Stimulated activated CD4-positive, alpha-beta T cell treated with anti-CD3 and anti-CD28 coated beads, Interleukin-15, amount 100 ng/mL, for 24 hours (primary cell): ENCODE data around the gene CGA.
"Not testable (repeated sequence)": the region's sequence is repeated elsewhere in the genome, so short reads cannot be mapped to it uniquely, and the experiment has no call there.

ENCODE experiments used
- DNase-seq: peaks from one replicate; pipeline ENCODE4 v3.0.0-alpha.2; 2020

The CGA gene

DNA sequence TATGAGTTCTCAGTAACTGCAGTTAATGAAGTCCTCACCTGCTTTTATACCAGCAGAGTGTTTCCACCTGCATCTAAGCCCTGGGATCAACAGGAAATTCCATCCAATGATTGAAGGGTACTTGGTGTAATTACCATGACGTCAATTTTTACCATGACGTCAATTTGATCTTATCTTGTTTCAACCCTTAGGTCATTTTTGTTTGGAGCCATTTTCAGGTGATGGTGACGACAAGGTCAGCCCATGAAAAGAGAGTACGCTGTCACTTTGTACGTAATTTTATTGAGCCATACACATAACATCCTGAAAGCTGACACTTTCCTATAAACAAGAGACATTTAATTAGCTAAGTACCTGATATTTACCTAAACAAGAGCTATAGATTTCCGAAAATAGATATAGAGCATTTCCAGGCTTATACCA, at the start of gene CGA:
Gene CGA, minus strand, starts transcription at position 20 of the 423 bp plus-strand sequence. CDS start 6,906 bp downstream, outside the sequence.
- no peak for DNase-seq

- not testable (repeated sequence) for DNase-seq
These were observed 45.0 kb upstream of the CGA start for GRCh38 chr6:87139927-87140326.

GRCh38 chr6:87139236-87139635, 44.3 kb upstream of the CGA start:
- DNase-seq: peak; percentile 41

DNA sequence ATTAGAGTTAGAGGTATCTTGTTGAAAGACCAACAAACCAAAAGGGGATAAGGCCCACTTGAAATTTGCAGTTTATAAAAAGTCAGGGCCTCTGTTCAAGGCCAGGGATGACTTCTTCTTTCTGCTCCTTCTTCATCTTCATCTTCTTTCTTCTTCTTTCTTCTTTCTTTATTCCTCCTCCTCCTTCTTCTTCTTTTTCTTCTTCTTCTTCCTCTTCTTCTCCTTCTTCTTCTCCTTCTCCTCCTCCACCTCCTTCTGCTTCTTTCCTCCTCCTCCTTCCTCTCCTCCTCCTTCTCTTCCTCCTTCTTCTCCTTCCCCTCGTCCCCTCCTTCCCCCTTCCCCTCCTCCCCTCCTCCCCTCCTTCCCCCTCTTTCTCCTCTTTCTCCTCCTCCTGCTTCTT, 42.1 kb upstream of the CGA start:
- DNase-seq: no peak

DNA sequence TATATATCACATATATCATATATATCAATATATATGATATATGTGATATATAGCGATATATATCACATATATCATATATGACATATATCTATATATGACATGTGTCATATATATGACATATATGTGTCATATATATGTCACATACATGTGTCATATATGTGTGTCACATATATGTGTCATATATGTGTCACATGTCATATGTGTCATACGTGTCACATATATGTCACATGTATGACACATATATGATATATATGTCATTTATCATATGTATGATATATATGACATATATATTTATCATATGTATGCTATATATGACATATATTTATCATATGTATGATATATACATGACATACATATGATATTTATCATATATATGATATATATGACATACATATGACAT, 32.8 kb upstream of the CGA start:
- no peak for DNase-seq

- no peak for DNase-seq
These were observed 31.6 kb upstream of the CGA start for GRCh38 chr6:87126501-87126900.

- DNase-seq: no peak
These were observed 29.2 kb upstream of the CGA start for GRCh38 chr6:87124074-87124473.

GRCh38 chr6:87122477-87122876, 27.6 kb upstream of the CGA start:
- no peak for DNase-seq

DNA sequence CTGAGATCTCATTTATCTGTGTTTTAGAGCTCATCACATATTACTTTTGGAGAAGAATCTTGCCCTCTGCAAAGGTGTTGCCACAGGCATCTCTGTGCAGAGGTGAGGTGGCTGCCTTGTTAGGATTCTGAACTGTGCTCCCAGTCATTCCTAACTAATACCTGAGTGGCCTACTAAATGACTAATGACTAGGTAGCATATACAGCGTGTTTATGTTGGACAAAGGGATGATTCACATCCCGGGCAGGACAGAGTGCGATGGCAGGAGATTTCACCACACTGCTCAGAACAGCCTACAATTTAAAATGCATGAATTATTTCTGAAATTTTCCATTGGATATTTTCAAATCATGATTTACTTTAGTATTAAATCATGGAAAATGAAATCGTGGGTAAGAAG, 23.1 kb upstream of the CGA start:
- no peak for DNase-seq

DNA sequence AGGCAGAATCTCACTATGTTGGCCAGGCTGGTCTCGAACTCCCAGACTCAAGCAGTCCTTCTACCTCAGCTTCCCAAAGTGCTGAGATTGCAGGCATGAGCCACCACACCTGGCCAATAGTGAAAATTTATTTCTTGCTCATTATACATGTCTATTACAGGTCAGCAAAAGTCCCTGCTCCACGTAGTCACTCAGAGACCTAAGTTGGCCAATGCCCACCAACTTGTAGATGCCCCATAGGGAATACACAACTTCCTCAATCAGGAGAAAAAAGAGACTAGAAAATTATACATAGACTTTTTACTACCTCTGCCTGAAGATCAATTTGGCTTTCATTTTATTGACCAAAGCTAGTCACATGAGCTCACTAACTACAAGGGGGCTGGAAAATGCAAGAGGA, 22.0 kb upstream of the CGA start:
- DNase-seq: no peak

GRCh38 chr6:87115402-87116135, 20.7 kb upstream of the CGA start:
- DNase-seq: no peak

DNA sequence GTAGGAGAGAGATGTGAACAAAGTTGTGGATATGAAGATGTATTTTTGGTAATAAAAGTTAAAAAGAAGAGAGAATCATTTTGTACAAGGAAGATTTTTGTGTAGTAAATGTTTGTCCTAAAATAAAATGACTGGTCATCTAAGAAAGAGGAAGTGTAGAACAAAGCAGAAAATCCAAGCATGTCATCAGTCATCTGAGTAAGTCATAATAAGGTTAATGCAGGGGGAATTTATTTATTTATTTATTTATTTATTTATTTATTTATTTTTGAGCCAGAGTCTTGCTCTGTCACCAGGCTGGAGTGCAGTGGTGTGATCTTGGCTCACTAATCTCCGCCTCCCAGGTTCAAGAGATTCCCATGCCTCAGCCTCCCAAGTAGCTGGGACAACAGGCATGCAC, 15.7 kb upstream of the CGA start:
- DNase-seq: no peak

DNA sequence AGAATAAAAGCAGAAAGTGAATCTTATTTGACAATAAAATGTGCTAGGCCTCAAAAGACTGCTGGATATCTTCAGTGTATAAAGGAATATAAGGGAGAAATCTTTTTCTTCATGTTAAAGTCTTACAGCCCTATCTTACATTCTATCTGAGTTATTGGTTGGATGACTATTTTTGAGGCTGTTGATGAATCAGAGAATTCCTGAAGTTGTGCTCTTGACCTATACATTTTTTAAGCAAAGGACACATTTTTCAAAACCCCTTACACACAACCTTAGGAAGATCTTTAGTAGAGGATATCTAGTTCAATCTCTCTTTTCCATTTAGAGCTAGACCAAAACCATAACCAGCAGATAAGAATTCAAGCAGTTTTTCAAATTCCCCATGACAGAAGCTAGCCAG, 10.9 kb upstream of the CGA start:
- no peak for DNase-seq

DNA sequence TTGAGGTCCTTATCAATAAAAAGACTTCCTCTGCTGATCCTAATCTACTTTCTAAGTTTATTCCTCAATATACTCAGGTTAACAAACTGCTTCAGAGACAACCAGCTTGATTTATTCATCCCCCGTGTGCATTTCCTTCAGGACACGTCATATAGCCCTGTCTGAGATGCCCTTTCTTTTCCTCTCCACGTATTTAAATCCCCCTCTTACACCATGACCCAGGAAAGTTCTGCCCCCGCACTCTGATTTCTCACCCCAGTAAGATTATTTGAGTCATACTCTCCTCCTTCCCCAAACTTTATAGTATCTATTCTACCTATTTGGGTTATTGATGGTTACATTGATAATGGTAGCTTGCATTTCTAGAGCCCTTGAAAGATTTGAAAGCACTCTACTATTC, 9.8 kb upstream of the CGA start:
- peak; percentile 13 for DNase-seq

GRCh38 chr6:87103977-87104601, 9.2 kb upstream of the CGA start:
- DNase-seq: peak; percentile 3

DNA sequence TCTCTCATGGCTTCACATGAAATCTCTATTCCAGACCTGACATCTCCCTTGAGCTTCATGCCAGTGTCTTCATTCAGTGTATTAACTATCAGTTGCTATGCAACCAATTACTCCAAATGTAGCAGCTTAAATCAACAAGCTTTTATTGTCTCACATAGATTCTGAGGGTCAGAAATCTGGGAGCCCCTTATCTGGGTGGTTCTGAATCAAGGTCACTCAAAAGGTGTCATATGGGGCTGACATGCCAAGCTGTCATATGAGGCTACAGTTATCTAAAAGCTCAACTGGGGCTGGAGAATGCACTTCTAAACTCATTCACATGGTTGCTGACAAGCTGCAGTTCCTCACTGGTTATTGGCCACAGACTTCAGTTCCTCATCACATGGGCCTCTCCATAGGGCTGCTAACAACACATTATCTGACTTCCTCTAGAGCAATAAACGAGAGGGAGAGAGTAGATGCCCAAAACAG, 7.3 kb upstream of the CGA start:
- no peak for DNase-seq

- DNase-seq: no peak
These were observed 6.2 kb upstream of the CGA start for GRCh38 chr6:87101067-87101466.

- no peak for DNase-seq
These were observed 5.3 kb upstream of the CGA start for GRCh38 chr6:87100216-87100615.

DNA sequence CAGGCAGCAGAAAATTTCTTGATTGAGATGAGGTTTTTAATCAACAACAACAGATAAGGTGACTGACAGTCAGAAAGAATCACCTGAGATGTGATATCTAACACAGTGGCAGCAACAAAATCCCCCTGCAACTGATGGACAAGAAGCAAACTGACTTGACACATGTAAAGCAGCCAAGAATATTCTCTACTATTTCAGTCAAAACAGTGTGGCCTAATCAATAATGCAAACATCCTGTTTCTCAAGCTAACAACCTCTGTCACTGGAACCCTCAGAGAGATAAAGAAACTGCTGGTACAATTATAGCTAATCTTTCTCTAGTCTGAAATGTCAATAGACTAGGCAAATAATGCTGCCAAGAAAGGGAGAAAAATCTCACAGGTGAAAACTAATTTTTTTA, 4.6 kb upstream of the CGA start:
- no peak for DNase-seq

GRCh38 chr6:87094576-87094975, 330 bp downstream of the CGA start:
- DNase-seq: no peak

- no peak for DNase-seq
These were observed 1.3 kb downstream of the CGA start for GRCh38 chr6:87093651-87094050.

GRCh38 chr6:87093199-87093598, 1.7 kb downstream of the CGA start:
- DNase-seq: no peak

GRCh38 chr6:87092435-87092834, 2.5 kb downstream of the CGA start:
- DNase-seq: no peak

GRCh38 chr6:87089135-87089534, 5.8 kb downstream of the CGA start:
- no peak for DNase-seq

DNA sequence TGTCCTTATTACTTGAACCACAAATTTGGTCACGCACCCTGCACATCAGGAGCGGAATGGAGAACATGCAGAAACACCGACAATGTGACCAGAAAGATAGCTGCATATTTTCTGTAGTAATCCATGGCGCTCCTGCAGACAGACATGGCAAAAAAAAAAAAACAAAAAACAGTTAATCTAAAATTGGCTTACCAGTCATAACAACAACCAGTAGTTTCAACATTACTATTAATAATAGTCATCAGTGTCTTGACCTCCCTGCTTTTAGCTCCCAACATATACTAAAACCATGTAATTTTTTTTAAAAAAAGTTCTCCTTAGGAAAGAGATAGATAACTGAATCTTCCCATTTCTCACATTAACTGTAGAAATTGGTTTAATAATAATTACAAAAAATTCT, 6.8 kb downstream of the CGA start:
- DNase-seq: no peak
